WI38 (cell line): ENCODE measurements around the gene RREB1.

ENCODE experiments used
- H3K4me3 ChIP-seq: 2 replicates; pipeline ENCODE4 v1.5.1; 2011; ENCODE audit warnings: low read depth, mild to moderate bottlenecking, control low read depth, low read length
- TF ChIP-seq, protein P1 (sequence below): IDR thresholded peaks from 2 replicates; pipeline ENCODE4 v1.5.1; 2012; ENCODE audit warnings: low read depth, mild to moderate bottlenecking, control low read depth, low read length

The RREB1 gene

DNA sequence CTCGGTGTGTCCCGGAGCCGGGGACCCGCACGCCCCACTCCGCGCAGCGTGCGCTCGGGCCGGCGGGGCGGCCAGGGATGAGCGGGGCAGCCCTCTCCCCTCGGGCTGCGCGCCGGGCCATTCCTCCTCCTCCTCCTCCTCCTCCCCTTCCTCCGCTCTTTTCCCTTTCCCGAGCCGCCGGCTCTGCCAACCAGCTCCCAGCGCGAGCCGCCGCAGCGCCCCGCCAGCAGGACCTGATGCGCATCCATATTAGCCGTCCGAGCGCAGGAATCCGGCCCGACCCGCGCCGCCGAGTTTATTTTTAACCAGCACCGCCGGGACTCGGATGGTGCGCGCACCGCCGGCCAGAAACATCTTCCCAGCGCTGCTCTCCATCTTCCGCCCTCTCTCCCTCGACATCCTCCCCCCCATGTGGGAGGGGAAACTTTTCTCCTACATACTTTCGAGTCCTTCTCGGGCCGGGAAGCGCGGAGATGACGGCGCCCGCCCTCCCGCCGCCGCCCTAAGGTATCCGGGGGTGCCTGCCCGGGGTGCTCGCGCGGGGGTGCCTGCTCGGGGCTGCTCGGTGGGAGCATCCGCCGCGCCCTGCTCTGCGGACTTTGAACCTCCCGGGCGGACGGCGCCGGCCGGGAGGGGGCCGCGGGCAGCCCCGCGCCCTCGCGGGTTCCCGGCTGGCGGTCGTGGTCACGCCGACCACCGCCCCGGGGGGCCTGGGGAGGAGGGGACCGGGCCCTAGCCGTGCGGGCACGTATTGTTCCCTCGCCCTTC, 619 bp downstream of the RREB1 start:
- TF ChIP-seq, protein P1, sequence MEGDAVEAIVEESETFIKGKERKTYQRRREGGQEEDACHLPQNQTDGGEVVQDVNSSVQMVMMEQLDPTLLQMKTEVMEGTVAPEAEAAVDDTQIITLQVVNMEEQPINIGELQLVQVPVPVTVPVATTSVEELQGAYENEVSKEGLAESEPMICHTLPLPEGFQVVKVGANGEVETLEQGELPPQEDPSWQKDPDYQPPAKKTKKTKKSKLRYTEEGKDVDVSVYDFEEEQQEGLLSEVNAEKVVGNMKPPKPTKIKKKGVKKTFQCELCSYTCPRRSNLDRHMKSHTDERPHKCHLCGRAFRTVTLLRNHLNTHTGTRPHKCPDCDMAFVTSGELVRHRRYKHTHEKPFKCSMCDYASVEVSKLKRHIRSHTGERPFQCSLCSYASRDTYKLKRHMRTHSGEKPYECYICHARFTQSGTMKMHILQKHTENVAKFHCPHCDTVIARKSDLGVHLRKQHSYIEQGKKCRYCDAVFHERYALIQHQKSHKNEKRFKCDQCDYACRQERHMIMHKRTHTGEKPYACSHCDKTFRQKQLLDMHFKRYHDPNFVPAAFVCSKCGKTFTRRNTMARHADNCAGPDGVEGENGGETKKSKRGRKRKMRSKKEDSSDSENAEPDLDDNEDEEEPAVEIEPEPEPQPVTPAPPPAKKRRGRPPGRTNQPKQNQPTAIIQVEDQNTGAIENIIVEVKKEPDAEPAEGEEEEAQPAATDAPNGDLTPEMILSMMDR = no peak
- peak overlapping the region; percentile 93 for H3K4me3 ChIP-seq

DNA sequence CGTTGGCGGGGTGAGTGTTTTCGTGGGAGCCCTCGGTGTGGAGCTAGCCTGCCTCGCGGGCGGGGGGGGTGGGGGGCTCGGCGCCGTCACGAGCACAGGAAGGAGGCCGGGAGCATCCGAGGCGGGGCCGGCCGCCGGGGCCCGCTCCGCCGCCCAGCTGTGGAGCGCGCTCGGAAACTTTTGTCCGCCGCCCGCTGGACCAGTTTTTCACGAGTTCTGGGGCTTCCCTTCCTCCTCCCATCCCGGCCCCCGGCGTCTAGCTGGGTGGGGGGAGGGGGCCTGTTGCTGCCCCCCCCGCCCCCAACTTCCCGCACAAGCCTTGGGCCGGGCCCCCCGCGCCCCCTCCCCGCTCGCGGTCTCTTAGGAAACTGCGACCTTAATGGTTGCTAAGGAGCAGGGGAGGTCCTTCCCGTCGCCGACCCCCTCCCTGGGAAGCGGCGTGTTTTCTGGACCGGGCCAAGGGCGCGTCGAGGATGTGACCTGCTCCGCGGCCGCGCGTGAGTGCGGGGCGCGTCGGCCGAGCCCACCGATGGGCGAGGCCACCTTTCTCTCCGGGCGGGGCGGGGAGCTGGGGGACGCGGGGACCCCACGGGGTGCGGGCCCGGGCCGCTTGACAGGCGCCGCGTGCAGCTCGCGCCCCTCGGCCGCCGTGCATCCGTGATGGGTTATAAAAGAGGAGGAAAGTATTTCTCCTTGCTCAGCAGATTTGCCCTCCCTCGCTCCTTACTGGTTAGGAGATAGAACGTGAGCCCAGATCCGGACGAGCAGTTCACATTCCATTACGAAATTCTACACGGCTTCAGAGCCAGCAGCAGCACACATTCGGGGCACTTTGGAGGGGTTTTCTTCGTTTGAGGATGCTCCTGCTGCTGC, 1.4 kb downstream of the RREB1 start:
- H3K4me3 ChIP-seq = peak overlapping the region; percentile 93
- TF ChIP-seq, protein P1 = no peak

DNA sequence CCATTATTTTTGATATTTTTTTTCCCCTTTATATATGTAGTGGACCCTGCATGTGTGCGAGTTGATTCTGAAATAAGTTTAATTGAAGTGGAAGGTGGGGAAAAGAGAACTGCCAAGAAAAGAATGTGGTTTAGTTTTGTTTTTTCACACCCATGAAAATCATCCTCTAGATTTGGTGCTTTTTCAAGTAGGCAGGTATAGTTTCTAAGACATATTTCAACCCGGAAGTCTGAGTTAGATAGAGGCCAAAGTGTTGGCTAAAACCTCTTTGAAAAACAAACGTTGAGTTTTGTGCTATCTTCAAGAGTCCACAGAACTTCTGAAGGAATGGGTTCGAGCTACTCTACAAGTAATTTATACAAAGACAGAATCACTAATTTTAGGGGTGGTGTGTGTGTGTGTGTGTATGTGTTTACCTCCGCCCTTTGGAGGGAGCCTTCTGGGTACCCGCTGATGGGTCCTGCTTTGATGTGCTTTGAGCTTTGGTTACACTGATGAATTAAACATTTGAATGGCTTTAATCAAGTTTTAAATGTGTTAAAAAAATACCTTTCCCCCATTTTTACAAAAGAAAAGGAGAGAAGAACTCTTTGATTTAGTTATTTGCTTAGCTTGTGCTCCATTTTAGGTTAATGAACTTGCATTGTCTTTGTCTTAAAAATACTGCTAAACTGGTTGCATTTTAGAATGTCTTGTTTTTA, 2.5 kb downstream of the RREB1 start:
- peak overlapping the region; percentile 93 for H3K4me3 ChIP-seq
- TF ChIP-seq, protein P1 = no peak

DNA sequence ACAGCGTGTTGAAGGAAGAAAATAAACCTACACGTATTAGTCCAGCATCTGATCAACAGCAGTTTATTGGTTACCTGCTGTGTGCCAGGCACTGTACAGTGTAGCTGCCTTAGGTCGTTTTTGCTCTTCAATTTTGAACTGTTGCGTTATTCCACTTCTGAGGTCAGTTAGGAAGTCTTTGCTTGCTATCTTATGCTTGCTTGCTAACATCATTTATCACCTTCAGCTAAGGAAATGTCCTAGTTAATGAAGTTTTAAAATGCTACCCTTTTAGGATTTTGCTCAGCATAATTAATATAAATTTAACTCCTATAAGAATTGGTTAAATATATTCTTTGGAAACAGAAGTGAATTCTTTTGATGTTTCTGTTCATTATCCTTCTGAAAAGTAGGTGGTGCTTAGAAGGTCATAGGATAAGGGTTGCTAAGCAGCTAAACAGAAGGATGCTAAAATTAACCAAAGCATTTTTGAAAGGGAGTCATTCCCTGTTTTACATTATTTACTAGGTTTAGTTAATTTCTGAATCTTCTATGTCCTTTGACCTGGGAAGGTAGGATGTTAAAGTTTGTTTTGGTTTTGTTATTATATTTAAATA, 3.4 kb downstream of the RREB1 start:
- no peak overlapping the region for H3K4me3 ChIP-seq
- TF ChIP-seq, protein P1 = no peak

DNA sequence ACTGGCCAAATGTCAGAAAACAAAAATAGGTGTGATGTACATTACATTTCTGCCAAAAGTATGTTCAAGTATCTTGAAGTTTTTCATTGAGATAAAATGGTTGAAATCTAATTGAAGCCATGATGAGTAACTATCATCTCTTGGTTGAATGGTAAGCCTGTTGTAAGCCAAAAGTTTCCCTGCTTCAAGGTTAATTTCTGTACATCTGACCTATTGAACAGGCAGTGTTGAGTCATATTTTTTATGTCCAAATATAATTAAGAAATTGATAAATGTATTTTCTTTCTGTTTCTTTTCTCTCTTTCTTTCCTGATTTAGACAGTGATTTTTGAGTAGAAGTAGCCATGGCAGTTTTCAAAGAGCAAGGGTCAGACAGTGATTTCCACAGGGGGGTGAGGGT, 4.4 kb downstream of the RREB1 start:
- H3K4me3 ChIP-seq = no peak overlapping the region
- TF ChIP-seq, protein P1 = no peak

DNA sequence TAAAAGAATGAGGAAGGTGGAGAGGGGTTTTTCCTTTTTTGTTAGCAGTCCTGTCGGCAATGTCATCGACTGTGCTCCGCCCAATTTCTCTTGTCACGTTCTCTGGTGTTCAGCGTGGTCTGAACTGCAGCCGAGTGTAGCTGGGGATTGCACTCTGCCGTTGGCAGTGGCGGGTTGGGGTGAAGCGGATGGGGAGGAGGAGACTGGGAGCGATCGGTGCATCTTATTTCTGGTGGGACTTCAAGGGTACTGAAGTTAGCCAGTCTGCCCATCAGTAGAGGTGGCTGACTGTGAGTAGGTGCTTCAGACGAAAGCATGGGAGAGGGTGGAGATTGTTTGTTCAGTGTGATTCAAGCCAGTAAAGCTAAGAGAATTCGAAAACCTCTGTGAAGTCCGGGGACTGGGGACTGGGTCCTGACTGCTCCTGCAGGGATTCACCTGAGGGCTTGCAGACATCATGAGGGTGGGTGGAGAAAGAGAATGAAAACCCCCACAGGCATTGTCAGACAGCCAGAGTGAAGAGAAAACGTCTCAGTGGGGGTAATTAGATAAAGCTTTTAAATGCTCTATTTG, 5.1 kb downstream of the RREB1 start:
- H3K4me3 ChIP-seq = no peak overlapping the region
- TF ChIP-seq, protein P1 = no peak
